OCI-LY3 (cell line): ENCODE data around the gene NUP42.
"Not testable (repeated sequence)": the region's sequence is repeated elsewhere in the genome, so short reads cannot be mapped to it uniquely, and the experiment has no call there.

Experiments
- H2AFZ ChIP-seq: fragments of 200-600, 300-600 bp; shearing (Covaris generic); 2 replicates; pipeline ENCODE4 v1.6.0; 2014; ENCODE audit warnings: antibody characterized with exemption, low read depth, low read length
- H3K27ac ChIP-seq: fragments of 200-600, 300-600 bp; sonication (generic); 2 replicates; pipeline ENCODE4 v1.5.1; 2014; ENCODE audit warnings: mild to moderate bottlenecking, low read length, moderate library complexity, mixed read lengths
- H3K27me3 ChIP-seq: fragments of 200-600, 300-600 bp; sonication (generic); 2 replicates; pipeline ENCODE4 v1.6.1; 2014; ENCODE audit warnings: low read depth, low read length, mixed read lengths
- H3K36me3 ChIP-seq: fragments of 200-600, 300-600 bp; sonication (generic); replicated peaks from 2 replicates; pipeline ENCODE3; 2014; ENCODE audit warnings: low read depth, low read length, mixed read lengths
- H3K4me1 ChIP-seq: fragments of 300-600, 200-600 bp; sonication (generic); 2 replicates; pipeline ENCODE4 v1.6.1; 2014; ENCODE audit warnings: low read length, mixed read lengths
- H3K4me2 ChIP-seq: fragments of 200-600, 300-600 bp; sonication (generic); 2 replicates; pipeline ENCODE4 v1.6.1; 2014; ENCODE audit warnings: low read length, mixed read lengths
- H3K4me3 ChIP-seq: fragments of 300-600, 200-600 bp; sonication (generic); 2 replicates; pipeline ENCODE4 v1.5.1; 2014; ENCODE audit warnings: antibody characterized with exemption, mild to moderate bottlenecking, low read length, moderate library complexity
- H3K79me2 ChIP-seq: fragments of 300-600, 200-600 bp; shearing (Covaris generic); 2 replicates; pipeline ENCODE4 v1.6.1; 2014; ENCODE audit warnings: mild to moderate bottlenecking, low read length, mixed read lengths
- H3K9ac ChIP-seq: fragments of 300-600, 200-600 bp; shearing (Covaris generic); 2 replicates; pipeline ENCODE4 v1.6.0; 2014; ENCODE audit warnings: mild to moderate bottlenecking, low read length, moderate library complexity
- H3K9me3 ChIP-seq: fragments of 200-600, 300-600 bp; shearing (Covaris generic); 2 replicates; pipeline ENCODE4 v1.6.1; 2014; ENCODE audit warnings: low read length, mixed read lengths; ENCODE audit not compliant: insufficient read depth
- H4K20me1 ChIP-seq: fragments of 200-600, 300-600 bp; sonication (generic); 2 replicates; pipeline ENCODE4 v1.6.1; 2016; ENCODE audit warnings: low read length, mixed read lengths; ENCODE audit not compliant: insufficient read depth
- EZH2phosphoT487 ChIP-seq: fragments of 200-600 bp; shearing (Covaris generic); IDR thresholded peaks from 2 replicates; pipeline ENCODE4 v1.6.1; 2018; ENCODE audit warnings: antibody characterized with exemption, mixed run types, low read depth
- TF ChIP-seq, protein P1 (sequence below): fragments of 200-600, 300-600 bp; sonication (generic); IDR thresholded peaks from 2 replicates; pipeline ENCODE4 v1.5.1; 2014; ENCODE audit warnings: antibody characterized with exemption, low read length, low read depth

Gene NUP42

GRCh38 chr7:23222439-23223030, 40.7 kb downstream of the NUP42 start:
- TF ChIP-seq EZH2phosphoT487: no peak
- TF ChIP-seq, protein P1, sequence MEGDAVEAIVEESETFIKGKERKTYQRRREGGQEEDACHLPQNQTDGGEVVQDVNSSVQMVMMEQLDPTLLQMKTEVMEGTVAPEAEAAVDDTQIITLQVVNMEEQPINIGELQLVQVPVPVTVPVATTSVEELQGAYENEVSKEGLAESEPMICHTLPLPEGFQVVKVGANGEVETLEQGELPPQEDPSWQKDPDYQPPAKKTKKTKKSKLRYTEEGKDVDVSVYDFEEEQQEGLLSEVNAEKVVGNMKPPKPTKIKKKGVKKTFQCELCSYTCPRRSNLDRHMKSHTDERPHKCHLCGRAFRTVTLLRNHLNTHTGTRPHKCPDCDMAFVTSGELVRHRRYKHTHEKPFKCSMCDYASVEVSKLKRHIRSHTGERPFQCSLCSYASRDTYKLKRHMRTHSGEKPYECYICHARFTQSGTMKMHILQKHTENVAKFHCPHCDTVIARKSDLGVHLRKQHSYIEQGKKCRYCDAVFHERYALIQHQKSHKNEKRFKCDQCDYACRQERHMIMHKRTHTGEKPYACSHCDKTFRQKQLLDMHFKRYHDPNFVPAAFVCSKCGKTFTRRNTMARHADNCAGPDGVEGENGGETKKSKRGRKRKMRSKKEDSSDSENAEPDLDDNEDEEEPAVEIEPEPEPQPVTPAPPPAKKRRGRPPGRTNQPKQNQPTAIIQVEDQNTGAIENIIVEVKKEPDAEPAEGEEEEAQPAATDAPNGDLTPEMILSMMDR: no peak
- Histone ChIP-seq H3K27me3 (no peaks in the 10 kb centered on the region), H3K79me2 (no peaks in the 10 kb centered on the region), H4K20me1 (no peaks in the 10 kb centered on the region), H3K4me1 (peaks cover 11% of the 10 kb centered on the region), H3K27ac (no peak overlapping the region), H2AFZ (no peak overlapping the region), H3K4me3 (no peak overlapping the region), H3K9ac (no peak overlapping the region), H3K36me3 (no peaks in the 10 kb centered on the region), H3K4me2 (no peak overlapping the region), H3K9me3 (no peaks in the 10 kb centered on the region)

GRCh38 chr7:23224364-23224763, 42.5 kb downstream of the NUP42 start:
- not testable (repeated sequence) for H2AFZ ChIP-seq, H3K79me2 ChIP-seq, H3K4me3 ChIP-seq, H3K27me3 ChIP-seq, H3K9ac ChIP-seq, H4K20me1 ChIP-seq, H3K9me3 ChIP-seq, H3K36me3 ChIP-seq, H3K27ac ChIP-seq
- peak overlapping the region; percentile 49; the same call in 1 of the 2 replicates for H3K4me2 ChIP-seq
- H3K4me1 ChIP-seq: peaks cover 11% of the 10 kb centered on the region

GRCh38 chr7:23226844-23227450, 45.1 kb downstream of the NUP42 start:
- Histone ChIP-seq H3K27me3 (no peaks in the 10 kb centered on the region), H3K36me3 (no peaks in the 10 kb centered on the region), H3K27ac (no peak overlapping the region), H2AFZ (no peak overlapping the region), H3K9ac (no peak overlapping the region), H3K9me3 (no peaks in the 10 kb centered on the region), H3K4me2 (no peak overlapping the region), H3K4me1 (peaks cover 11% of the 10 kb centered on the region), H4K20me1 (no peaks in the 10 kb centered on the region), H3K4me3 (no peak overlapping the region), H3K79me2 (no peaks in the 10 kb centered on the region)
- TF ChIP-seq, protein P1: no peak
- no peak for TF ChIP-seq EZH2phosphoT487

DNA sequence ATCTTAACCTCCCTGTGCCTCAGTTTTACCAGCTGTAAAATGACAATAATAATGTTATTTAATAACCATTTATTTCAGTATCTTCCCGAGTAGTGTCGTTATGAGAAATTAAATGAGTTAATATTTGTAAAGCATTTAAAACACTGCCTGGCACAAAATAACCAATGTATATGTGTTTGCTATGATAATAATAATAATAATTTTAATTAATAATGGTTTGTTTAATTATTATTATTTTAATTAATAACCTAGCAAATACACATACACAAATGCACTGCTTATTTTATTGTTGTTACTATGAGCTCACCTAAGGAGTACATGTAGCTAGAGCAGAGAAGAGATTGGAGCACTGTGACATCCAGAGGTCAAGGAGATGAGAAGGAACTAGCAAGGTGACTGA, 46.6 kb downstream of the NUP42 start:
- H3K27me3 ChIP-seq: no peaks in the 10 kb centered on the region
- no peak overlapping the region for H3K9ac ChIP-seq
- H3K4me1 ChIP-seq: peaks cover 11% of the 10 kb centered on the region
- no peak overlapping the region for H3K4me2 ChIP-seq
- no peaks in the 10 kb centered on the region for H3K36me3 ChIP-seq
- no peak overlapping the region for H2AFZ ChIP-seq
- no peak overlapping the region for H3K4me3 ChIP-seq
- TF ChIP-seq, protein P1: no peak
- no peak for TF ChIP-seq EZH2phosphoT487
- no peak overlapping the region for H3K27ac ChIP-seq
- no peaks in the 10 kb centered on the region for H3K9me3 ChIP-seq
- no peaks in the 10 kb centered on the region for H4K20me1 ChIP-seq
- no peaks in the 10 kb centered on the region for H3K79me2 ChIP-seq
